Measurements from ENCODE around the gene BAG3. TPM values are rescaled to one million over a fixed set of nuclear protein-coding genes. Genes with fewer than 3 reads are reported as not detected.
A peak's percentile ranks its signal among the peaks of the same experiment; 100 is the strongest.

Gene BAG3
- total and polyA plus RNA-seq, 2 of the 8 experiments (the other 6 are each of a cell fraction or from before 2014, with no cell fraction given): 3.5 to 13.3 TPM

GRCh38 chr10:119621078-119621384 is 30.1 kb upstream of the BAG3 start:
- TF ChIP-seq CEBPB (IDR thresholded peaks at IDR 0.05; ENCODE audit: low read depth, low read length): 0 out of 2 replicates have a peak, but pooled peaks have one; percentile 25
- TF ChIP-seq TBP (IDR thresholded peaks at IDR 0.05; ENCODE audit: low read depth, low read length): no peak
- Histone ChIP-seq H3K27ac (ENCODE audit: low read depth, low read length) (no peak overlapping the region), H3K14ac (ENCODE audit: insufficient read length) (no peak overlapping the region), H4K8ac (ENCODE audit: extremely low read depth, insufficient read depth, low read length) (no peak overlapping the region), H4K20me1 (replicated peaks in 1 of 2; ENCODE audit: control insufficient read depth in 1 of 2, insufficient read depth in 2 of 2, low read length in 2 of 2) (no peaks in the 10 kb centered on the region), H3K4me3 (ENCODE audit: extremely low read depth in 1 of 4, insufficient read depth in 2 of 4, low read depth in 3 of 4, low read length in 4 of 4) (no peak overlapping the region), H2AK5ac (ENCODE audit: low read depth, low read length) (no peak overlapping the region), H2BK5ac (ENCODE audit: low read depth, low read length) (no peak overlapping the region), H4K91ac (replicated peaks; ENCODE audit: insufficient read length, low read length) (no peak overlapping the region), H3K4ac (replicated peaks; ENCODE audit: insufficient read length, low read depth, low read length) (no peak overlapping the region), H3K18ac (ENCODE audit: extremely low read depth, low read length) (no peak overlapping the region), H2BK12ac (ENCODE audit: low read depth, low read length) (no peak overlapping the region), H3K9ac (replicated peaks in 1 of 4; ENCODE audit: extremely low read depth in 1 of 4, low read depth in 3 of 4, low read length in 3 of 4) (no peak overlapping the region), H2BK20ac (ENCODE audit: low read length) (no peak overlapping the region), H2BK15ac (ENCODE audit: low read length) (no peak overlapping the region), H2BK120ac (replicated peaks; ENCODE audit: low read depth, low read length) (no peak overlapping the region), H3K23ac (ENCODE audit: insufficient read length) (no peak overlapping the region), H3K79me1 (ENCODE audit: low read depth, low read length) (no peaks in the 10 kb centered on the region), H3K36me3 (ENCODE audit: control insufficient read depth in 2 of 4, insufficient read depth in 4 of 4, low read length in 3 of 4) (no peaks in the 10 kb centered on the region), H3K4me1 (replicated peaks in 1 of 4; ENCODE audit: control insufficient read depth in 3 of 4, insufficient read depth in 4 of 4, low read length in 3 of 4) (no peaks in the 10 kb centered on the region; a peak in 2 of 7 replicates), H4K5ac (ENCODE audit: insufficient read length, low read depth, low read length) (no peak overlapping the region), H2AFZ (ENCODE audit: low read length) (peak overlapping the region; percentile 8; the same call in 1 of the 2 replicates), H3K56ac (replicated peaks; ENCODE audit: insufficient read length, low read depth, low read length) (no peak overlapping the region), H3K4me2 (ENCODE audit: insufficient read depth in 1 of 2, low read depth in 2 of 2, low read length in 2 of 2) (no peak overlapping the region), H3K79me2 (ENCODE audit: control insufficient read depth in 1 of 2, insufficient read depth in 2 of 2, low read length in 2 of 2) (no peaks in the 10 kb centered on the region), H3K27me3 (replicated peaks in 1 of 4; ENCODE audit: control insufficient read depth in 3 of 4, extremely low read depth in 1 of 4, insufficient read depth in 3 of 4, low read length in 3 of 4) (no peaks in the 10 kb centered on the region), H3K23me2 (ENCODE audit: low read depth, low read length) (no peaks in the 10 kb centered on the region; the same call in 1 of the 2 replicates), H3K9me3 (ENCODE audit: insufficient read depth in 2 of 2, low read depth in 1 of 2, low read length in 1 of 2) (no peaks in the 10 kb centered on the region)
- no peak for DNase-seq (ENCODE audit: low read depth in 1 of 2, low spot score in 2 of 2)
- no peak for FAIRE-seq
- 77% methylated on average over 3 of the region's 3 CpGs; no CpG with 5 or more reads in 1 of the 2 experiments for WGBS, 2 experiments (ENCODE audit: extremely low coverage in 1 of 2, insufficient coverage in 1 of 2, insufficient read length in 1 of 2, insufficient replicate concordance in 2 of 2, low coverage in 1 of 2, low lambda C conversion rate in 2 of 2, missing lambda C conversion rate in 1 of 2)
- CTCF ChIA-PET (ENCODE audit: partially characterized antibody): interaction anchor here (1.0 to 1.6 kb wide), 4 partner anchors 12 to 421 kb away, joined by 3 to 4 read pairs (median 4); no protein-coding TSS in a partner anchor
- POLR2A ChIA-PET (ENCODE audit: partially characterized antibody): interaction anchor here (0.6 kb wide), 1 partner anchor 23 kb away, joined by 3 read pairs; no protein-coding TSS in a partner anchor

All from H1 (cell line).